Hematopoietic multipotent progenitor cell treated with erythropoietin and hydrocortisone succinate and interleukin-3 and kit ligand, for 17 days (in vitro differentiated cells): ENCODE results near the gene NCAN.

ENCODE experiments used
- DNase-seq: peaks from one replicate; pipeline ENCODE4 v3.0.0-alpha.2; 2015; ENCODE audit warnings: low spot score

The NCAN gene

DNA sequence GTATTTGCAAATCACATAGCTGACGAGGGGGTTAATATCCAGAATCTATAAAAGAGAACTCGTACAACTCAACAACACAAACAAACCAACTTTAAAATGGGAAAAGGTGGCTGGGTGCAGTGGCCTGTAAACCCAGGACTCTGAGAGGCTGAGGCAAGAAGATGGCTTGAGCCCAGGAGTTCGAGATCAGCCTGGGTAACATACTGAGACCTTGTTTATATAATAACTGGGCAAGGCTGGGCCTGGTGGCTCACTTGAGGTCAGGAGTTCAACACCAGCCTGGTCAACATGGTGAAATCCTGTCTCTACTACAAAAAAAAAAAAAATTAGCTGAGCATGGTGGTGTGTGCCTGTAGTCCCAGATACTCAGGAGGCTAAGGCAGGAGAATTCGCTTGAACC, 83.2 kb downstream of the NCAN start:
- DNase-seq, result no peak

GRCh38 chr19:19296953-19297689, 85.4 kb downstream of the NCAN start:
- DNase-seq, result no peak

GRCh38 chr19:19297759-19298158, 86.0 kb downstream of the NCAN start:
- no peak for DNase-seq

DNA sequence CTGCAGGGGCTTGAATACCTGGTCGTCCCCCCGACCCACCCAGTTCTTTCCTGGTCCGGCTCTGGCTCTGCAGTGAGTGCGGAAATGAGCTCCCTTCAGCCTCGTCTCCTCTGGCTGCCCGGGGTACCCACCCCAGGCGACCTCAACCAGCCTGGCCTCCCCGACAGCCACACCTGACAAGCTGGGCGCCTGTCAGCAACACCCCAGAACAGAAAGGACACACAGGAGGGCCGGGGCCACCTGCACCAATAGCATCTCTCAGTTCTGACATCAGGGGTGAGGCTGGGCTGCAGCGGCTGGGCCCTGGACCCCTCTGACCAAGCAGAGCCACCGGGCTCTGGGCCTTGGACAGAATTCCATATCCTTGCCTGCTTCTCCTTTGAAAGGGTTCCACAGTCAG, 88.9 kb downstream of the NCAN start:
- no peak for DNase-seq
